Neuronal stem cell (in vitro differentiated cells): ENCODE results near the gene AFAP1.

Experiments
- DNase-seq: peaks from one replicate; pipeline ENCODE4 v3.0.0-alpha.2; 2013; ENCODE audit warnings: low spot score
- H2AFZ ChIP-seq: one replicate; pipeline ENCODE4 v1.6.1; 2013; ENCODE audit warnings: mild to moderate bottlenecking, low read length, inconsistent platforms
- H2AK5ac ChIP-seq: 2 replicates; pipeline ENCODE4 v1.6.1; 2013; ENCODE audit warnings: low read depth, mild to moderate bottlenecking, inconsistent platforms, low read length, moderate library complexity, mixed read lengths
- H2BK120ac ChIP-seq: 2 replicates; pipeline ENCODE4 v1.6.1; 2013; ENCODE audit warnings: low read depth, mild to moderate bottlenecking, inconsistent platforms, low read length, moderate library complexity, mixed read lengths
- H2BK12ac ChIP-seq: one replicate; pipeline ENCODE4 v1.6.1; 2013; ENCODE audit warnings: low read length, inconsistent platforms
- H2BK15ac ChIP-seq: 2 replicates; pipeline ENCODE4 v1.6.1; 2013; ENCODE audit warnings: mild to moderate bottlenecking, low read length, inconsistent platforms, mixed read lengths
- H2BK5ac ChIP-seq: one replicate; pipeline ENCODE4 v1.6.1; 2013; ENCODE audit warnings: inconsistent platforms, mild to moderate bottlenecking, low read length, moderate library complexity
- H3K14ac ChIP-seq: one replicate; pipeline ENCODE4 v1.6.1; 2013; ENCODE audit warnings: low read length, inconsistent platforms
- H3K18ac ChIP-seq: 2 replicates; pipeline ENCODE4 v1.6.1; 2013; ENCODE audit warnings: low read length, inconsistent platforms
- H3K23ac ChIP-seq: 2 replicates; pipeline ENCODE4 v1.6.1; 2013; ENCODE audit warnings: low read depth, mild to moderate bottlenecking, mixed read lengths, low read length, inconsistent platforms; ENCODE audit not compliant: poor library complexity
- H3K27ac ChIP-seq: replicated peaks from 3 replicates; pipeline ENCODE4 v1.5.1; 2013; ENCODE audit warnings: low read length, inconsistent platforms
- H3K27me3 ChIP-seq, 3 experiments: 2 replicates each; pipeline ENCODE4 v1.6.1; 2013; ENCODE audit warnings: low read length in 3 of 3, mild to moderate bottlenecking in 2 of 3, inconsistent platforms in 1 of 3, low read depth in 1 of 3, mixed read lengths in 1 of 3, moderate library complexity in 1 of 3; ENCODE audit not compliant: control insufficient read depth in 3 of 3, insufficient read depth in 3 of 3
- H3K36me3 ChIP-seq, 2 donors: replicated peaks in 1 of 2; 2 replicates each; pipeline ENCODE4 v1.6.1; 2013; ENCODE audit warnings: low read length in 2 of 2; ENCODE audit not compliant: control insufficient read depth in 2 of 2, insufficient read depth in 2 of 2
- H3K4ac ChIP-seq: 2 replicates; pipeline ENCODE4 v1.6.1; 2013; ENCODE audit warnings: inconsistent platforms, mild to moderate bottlenecking, low read length, moderate library complexity
- H3K4me1 ChIP-seq, 2 donors: 1 replicate in 1 of 2; 2 replicates in 1 of 2; pipeline ENCODE4 v1.6.1; 2013; ENCODE audit warnings: low read length in 2 of 2, low read depth in 1 of 2; ENCODE audit not compliant: control insufficient read depth in 2 of 2, insufficient read depth in 1 of 2
- H3K4me2 ChIP-seq: one replicate; pipeline ENCODE4 v1.6.1; 2013; ENCODE audit warnings: mild to moderate bottlenecking, low read length, inconsistent platforms; ENCODE audit not compliant: insufficient read depth, poor library complexity, severe bottlenecking
- H3K4me3 ChIP-seq, 2 donors: 2 replicates each; pipeline ENCODE4 v1.5.1; 2013; ENCODE audit warnings: low read length in 2 of 2, mild to moderate bottlenecking in 2 of 2, inconsistent platforms in 1 of 2, moderate library complexity in 1 of 2
- H3K79me1 ChIP-seq: one replicate; pipeline ENCODE4 v1.6.1; 2013; ENCODE audit warnings: low read depth, mild to moderate bottlenecking, inconsistent platforms, low read length, moderate library complexity
- H3K9ac ChIP-seq: one replicate; pipeline ENCODE4 v1.6.1; 2013; ENCODE audit warnings: mild to moderate bottlenecking, low read depth, low read length, inconsistent platforms; ENCODE audit not compliant: poor library complexity
- H3K9me3 ChIP-seq, 2 donors: replicated peaks in 1 of 2; 2 replicates each; pipeline versions ENCODE3 to v1.6.1; 2013; ENCODE audit warnings: low read length in 2 of 2, mild to moderate bottlenecking in 2 of 2, inconsistent platforms in 1 of 2, low read depth in 1 of 2, mixed read lengths in 1 of 2, moderate library complexity in 1 of 2; ENCODE audit not compliant: control insufficient read depth in 2 of 2, insufficient read depth in 1 of 2
- H4K8ac ChIP-seq: one replicate; pipeline ENCODE4 v1.6.1; 2013; ENCODE audit warnings: low read depth, mild to moderate bottlenecking, inconsistent platforms, low read length, moderate library complexity
- H4K91ac ChIP-seq: one replicate; pipeline ENCODE4 v1.6.1; 2013; ENCODE audit warnings: low read length, low read depth, mild to moderate bottlenecking, inconsistent platforms; ENCODE audit not compliant: poor library complexity
- WGBS, 2 donors: extraction: QIAGEN DNeasy Blood & Tissue Kit; methylation state at CpG; one replicate each; pipeline ENCODE4 v1.1.7; 2013; ENCODE audit warnings: missing lambda C conversion rate in 2 of 2, mixed read lengths in 1 of 2; ENCODE audit not compliant: insufficient read length in 2 of 2, insufficient replicate concordance in 1 of 2; ENCODE audit errors: extremely low coverage in 2 of 2; 5-methylcytosine and 5-hydroxymethylcytosine counted together

Gene AFAP1

DNA sequence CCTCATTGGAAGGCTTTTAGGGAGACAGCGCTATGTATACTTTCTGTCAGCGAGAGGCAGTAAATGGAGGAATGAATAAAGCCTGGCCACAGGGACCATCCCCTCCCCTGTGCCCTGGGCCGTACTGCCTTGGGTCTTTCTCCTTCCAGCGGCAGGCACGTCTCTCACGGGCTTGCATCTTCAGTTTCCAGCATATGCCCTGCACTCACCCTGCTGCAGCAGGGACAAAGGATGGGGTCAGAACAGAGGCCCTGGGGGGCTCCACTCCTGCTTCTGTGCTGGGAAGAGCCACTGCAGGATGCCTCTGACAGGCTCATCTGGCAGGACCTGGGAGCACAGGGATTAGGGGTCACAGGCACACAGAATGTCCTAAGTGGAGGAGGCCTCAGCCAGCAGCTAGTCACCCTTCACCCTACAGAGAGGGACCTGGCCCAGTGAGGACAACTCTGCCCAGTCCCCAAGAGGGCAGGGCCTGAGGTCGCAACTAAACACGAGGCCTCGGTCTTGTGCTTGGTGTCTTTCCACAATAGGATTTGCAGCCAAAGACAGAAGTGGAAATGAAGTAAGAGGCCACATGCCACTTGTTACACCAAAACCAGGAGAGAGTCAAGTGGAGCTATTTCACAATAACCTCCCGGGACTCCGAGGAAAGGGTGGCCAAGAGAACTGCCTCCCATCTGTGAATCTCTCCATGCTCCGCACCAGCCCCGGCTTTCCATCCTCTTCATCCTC lies 150.8 kb downstream of the AFAP1 start:
- no peak overlapping the region for H2BK5ac ChIP-seq
- H3K14ac ChIP-seq = no peak overlapping the region
- H3K4me2 ChIP-seq = no peak overlapping the region
- no peak overlapping the region for H4K8ac ChIP-seq
- no CpG with 5 or more reads among the region's 13 CpGs for WGBS, 2 donors
- no peak overlapping the region for H2BK120ac ChIP-seq
- H2AFZ ChIP-seq = no peak overlapping the region
- H3K4me1 ChIP-seq = peaks cover 5 to 9% of the 10 kb centered on the region in 2 donors
- no peak overlapping the region for H2AK5ac ChIP-seq
- H3K9me3 ChIP-seq = no peaks in the 10 kb centered on the region
- H3K23ac ChIP-seq = no peak overlapping the region
- H2BK12ac ChIP-seq = no peak overlapping the region
- H3K79me1 ChIP-seq = no peaks in the 10 kb centered on the region
- no peak overlapping the region for H2BK15ac ChIP-seq
- H3K9ac ChIP-seq = peak overlapping the region; percentile 21
- H3K4me3 ChIP-seq = peak overlapping the region in 1 of 2 donors; percentile 3
- DNase-seq = no peak
- H3K18ac ChIP-seq = peak overlapping the region; percentile 51
- no peaks in the 10 kb centered on the region for H3K27me3 ChIP-seq
- no peak overlapping the region for H3K27ac ChIP-seq
- no peak overlapping the region for H3K4ac ChIP-seq
- no peak overlapping the region for H4K91ac ChIP-seq
- peaks cover 1 to 4% of the 10 kb centered on the region in 2 donors for H3K36me3 ChIP-seq

DNA sequence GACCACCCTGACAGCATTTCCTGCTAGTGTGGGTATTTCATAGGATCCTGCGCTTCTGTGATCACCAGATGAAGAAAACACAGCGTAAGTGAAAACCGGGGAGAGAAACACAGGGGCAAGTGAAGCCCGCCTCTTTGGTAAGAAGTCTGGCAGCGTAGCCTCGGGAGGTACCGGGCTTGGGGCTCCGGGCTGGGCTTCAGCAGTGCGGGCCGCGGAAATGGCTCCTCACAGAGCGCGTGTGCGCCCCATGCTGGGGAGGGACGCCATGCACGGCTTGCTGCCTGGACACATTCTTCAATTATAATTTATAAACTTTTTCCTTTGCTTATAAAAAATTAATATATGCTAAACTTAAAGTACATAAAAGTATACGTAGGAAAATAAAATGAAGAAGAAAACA lies 151.5 kb downstream of the AFAP1 start:
- Histone ChIP-seq H3K27ac (no peak overlapping the region), H3K23ac (no peak overlapping the region), H2BK5ac (no peak overlapping the region), H3K79me1 (no peaks in the 10 kb centered on the region), H4K8ac (no peak overlapping the region), H2AK5ac (peak overlapping the region; percentile 31), H3K4ac (no peak overlapping the region), H3K4me3 (no peak overlapping the region), H3K27me3 (no peaks in the 10 kb centered on the region), H3K9me3 (no peaks in the 10 kb centered on the region), H3K4me2 (no peak overlapping the region), H3K4me1 (peaks cover 5 to 9% of the 10 kb centered on the region in 2 donors), H3K36me3 (peaks cover 0 to 4% of the 10 kb centered on the region in 2 donors), H2AFZ (no peak overlapping the region), H3K9ac (no peak overlapping the region), H3K14ac (no peak overlapping the region), H3K18ac (peak overlapping the region; percentile 66), H2BK15ac (no peak overlapping the region), H4K91ac (no peak overlapping the region), H2BK12ac (no peak overlapping the region), H2BK120ac (no peak overlapping the region)
- no peak for DNase-seq
- WGBS, 2 donors = no CpG with 5 or more reads among the region's 17 CpGs

- Histone ChIP-seq H2BK15ac (no peak overlapping the region), H3K14ac (no peak overlapping the region), H3K4me1 (peaks cover 5 to 9% of the 10 kb centered on the region in 2 donors), H2BK5ac (no peak overlapping the region), H3K36me3 (peaks cover 0 to 4% of the 10 kb centered on the region in 2 donors), H2BK120ac (no peak overlapping the region), H3K18ac (peak overlapping the region; percentile 66), H4K8ac (no peak overlapping the region), H3K4ac (no peak overlapping the region), H3K27me3 (no peaks in the 10 kb centered on the region), H3K27ac (no peak overlapping the region), H3K9ac (no peak overlapping the region), H2AFZ (no peak overlapping the region), H3K9me3 (no peaks in the 10 kb centered on the region), H3K79me1 (no peaks in the 10 kb centered on the region), H3K4me3 (no peak overlapping the region), H4K91ac (no peak overlapping the region), H2BK12ac (no peak overlapping the region), H2AK5ac (peak overlapping the region; percentile 31), H3K23ac (no peak overlapping the region), H3K4me2 (no peak overlapping the region)
- DNase-seq = no peak
- no CpG with 5 or more reads among the region's 30 CpGs for WGBS, 2 donors
Measured at GRCh38 chr4:7787681-7788141, 151.9 kb downstream of the AFAP1 start.

GRCh38 chr4:7787067-7787466 lies 152.6 kb downstream of the AFAP1 start:
- H3K79me1 ChIP-seq = no peaks in the 10 kb centered on the region
- no peak overlapping the region for H3K27ac ChIP-seq
- no peak for DNase-seq
- peaks cover 5 to 9% of the 10 kb centered on the region in 2 donors for H3K4me1 ChIP-seq
- H2AK5ac ChIP-seq = no peak overlapping the region
- no peak overlapping the region for H3K23ac ChIP-seq
- no peaks in the 10 kb centered on the region for H3K27me3 ChIP-seq
- no CpG with 5 or more reads among the region's 15 CpGs for whole genome bisulfite sequencing, 2 donors
- no peak overlapping the region for H3K18ac ChIP-seq
- no peak overlapping the region for H2BK12ac ChIP-seq
- no peaks in the 10 kb centered on the region for H3K9me3 ChIP-seq
- H2BK5ac ChIP-seq = no peak overlapping the region
- no peak overlapping the region for H3K4me2 ChIP-seq
- no peak overlapping the region for H3K4ac ChIP-seq
- no peak overlapping the region for H2BK120ac ChIP-seq
- H3K36me3 ChIP-seq = peaks cover 0 to 2% of the 10 kb centered on the region in 2 donors
- H2AFZ ChIP-seq = no peak overlapping the region
- no peak overlapping the region for H2BK15ac ChIP-seq
- H3K9ac ChIP-seq = no peak overlapping the region
- no peak overlapping the region for H4K91ac ChIP-seq
- peak overlapping the region; percentile 59 for H3K14ac ChIP-seq
- H4K8ac ChIP-seq = no peak overlapping the region
- H3K4me3 ChIP-seq = no peak overlapping the region
